GM18498 (cell line): Measurements from ENCODE around the gene NPAS3.

Source experiments
- ATAC-seq: cut with Tn5 transposase; IDR thresholded peaks from one replicate; pipeline ENCODE4 v1.9.1; 2021; ENCODE audit warnings: mild to moderate bottlenecking, moderate library complexity; ENCODE audit not compliant: unreplicated experiment

The NPAS3 gene

DNA sequence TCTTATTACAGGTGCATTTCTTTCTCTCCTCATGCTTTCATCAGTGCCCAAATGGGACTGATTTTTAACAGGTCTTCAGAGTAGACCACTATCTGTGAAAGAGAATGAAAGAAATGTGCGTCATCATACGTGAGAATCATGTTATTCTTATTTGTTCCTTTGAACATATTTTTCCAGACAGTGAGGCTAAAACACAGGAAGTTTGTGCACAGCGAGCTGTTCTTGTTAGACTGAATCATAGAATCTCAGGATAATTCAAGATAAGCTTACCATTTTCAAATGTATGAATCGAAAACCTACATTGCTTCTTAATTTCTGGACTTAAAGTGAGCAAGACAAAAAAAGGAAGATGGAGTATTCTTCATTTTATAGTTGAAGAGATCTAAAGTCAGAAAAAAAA is 629.1 kb downstream of the NPAS3 start:
- ATAC-seq: no peak

DNA sequence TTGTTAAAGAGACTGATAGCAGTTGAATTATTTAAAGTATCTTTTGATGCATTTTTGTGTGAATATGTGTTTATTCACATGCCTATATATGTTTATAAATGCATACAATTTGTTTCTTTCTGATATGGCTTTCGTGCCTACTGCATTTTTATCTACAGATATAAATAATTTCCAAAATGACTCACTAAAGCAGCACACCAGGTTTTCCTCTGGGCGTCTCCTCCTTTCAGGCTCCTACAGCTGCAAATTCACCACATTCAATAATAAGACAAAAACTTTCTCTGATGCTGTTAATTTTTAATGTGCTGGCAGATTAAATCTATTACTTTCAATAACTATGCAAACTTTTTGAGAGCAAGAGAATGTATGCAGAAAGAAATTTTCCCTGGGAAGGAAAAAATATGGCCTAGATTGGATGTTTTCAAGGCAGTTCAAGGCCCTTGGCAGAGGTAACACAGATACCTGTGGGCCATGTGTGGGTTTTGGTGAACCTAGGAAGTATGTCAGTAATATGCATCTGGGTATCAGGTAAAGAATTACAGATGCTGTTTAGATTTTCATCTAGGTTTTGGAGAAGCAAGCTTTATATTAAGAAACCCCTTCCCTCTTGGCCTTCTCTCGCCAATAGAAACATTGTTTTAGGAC is 630.4 kb downstream of the NPAS3 start:
- ATAC-seq: no peak

DNA sequence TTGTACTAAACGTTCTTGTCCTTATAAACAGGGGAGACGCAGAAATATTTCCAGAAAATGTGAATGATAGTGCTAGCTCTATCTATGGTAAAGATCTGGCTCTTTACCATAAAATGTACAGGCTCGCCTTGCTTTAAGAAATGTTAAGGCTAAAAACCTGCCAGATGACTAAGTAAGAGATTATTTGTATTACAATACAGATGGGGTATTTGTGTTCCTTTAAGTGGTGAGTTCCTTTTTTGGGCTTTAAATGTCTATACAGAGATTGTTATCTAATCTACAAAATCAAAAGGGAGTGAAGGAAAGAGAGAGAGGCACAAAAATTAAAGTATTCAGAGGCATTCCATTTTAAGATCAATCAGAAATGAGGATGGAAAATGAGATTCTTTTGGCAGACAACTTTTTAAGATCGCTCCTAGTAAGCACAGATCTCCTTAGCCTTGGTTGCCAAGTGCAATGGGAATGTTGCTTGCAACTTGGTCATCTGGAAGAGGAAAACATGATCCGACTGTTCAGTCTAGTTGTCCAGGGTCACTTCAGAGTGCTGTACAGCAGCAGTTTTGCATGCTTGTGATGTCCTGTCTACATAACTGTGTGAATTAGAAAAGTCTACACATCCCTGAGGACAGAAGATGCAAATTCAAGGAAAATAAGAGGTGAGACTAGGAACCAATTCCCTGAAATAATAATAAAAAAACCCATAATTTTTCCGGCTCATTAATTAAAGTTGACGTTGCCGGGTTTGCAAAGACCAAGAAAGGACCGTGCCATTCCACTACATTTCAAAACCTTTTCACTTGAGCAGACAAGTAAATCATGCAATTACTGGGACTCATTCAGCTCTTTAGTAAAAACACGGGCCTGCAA is 631.4 kb downstream of the NPAS3 start:
- ATAC-seq: no peak

GRCh38 chr14:33570694-33571310 is 632.1 kb downstream of the NPAS3 start:
- ATAC-seq: no peak

DNA sequence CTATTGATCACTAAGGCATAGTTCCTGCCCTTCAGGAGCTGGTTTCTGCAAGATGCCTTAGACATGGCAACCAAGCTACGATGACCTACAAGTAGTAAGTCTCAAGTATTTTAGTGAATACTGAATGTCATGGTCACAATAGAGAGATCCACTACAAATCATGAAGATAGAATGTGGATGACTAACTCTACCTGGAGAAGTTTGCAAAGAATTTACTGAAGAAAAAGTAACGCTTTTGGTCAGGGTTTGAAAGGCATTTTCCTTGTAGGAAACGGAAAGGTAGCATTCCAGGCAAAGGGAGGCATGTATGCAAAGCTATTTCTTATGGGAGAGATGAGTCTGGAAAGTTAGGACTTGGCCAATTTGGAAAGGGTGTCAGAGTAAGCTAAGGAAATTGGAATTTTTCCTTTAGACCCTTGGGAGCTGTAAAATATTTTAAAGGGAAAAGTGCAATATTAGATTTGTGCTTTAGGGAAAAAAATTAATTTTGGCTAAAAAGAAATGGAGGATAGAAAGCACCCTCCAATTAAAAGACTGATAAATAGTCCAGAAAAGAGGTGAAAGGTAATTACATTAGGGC is 634.7 kb downstream of the NPAS3 start:
- no peak for ATAC-seq

DNA sequence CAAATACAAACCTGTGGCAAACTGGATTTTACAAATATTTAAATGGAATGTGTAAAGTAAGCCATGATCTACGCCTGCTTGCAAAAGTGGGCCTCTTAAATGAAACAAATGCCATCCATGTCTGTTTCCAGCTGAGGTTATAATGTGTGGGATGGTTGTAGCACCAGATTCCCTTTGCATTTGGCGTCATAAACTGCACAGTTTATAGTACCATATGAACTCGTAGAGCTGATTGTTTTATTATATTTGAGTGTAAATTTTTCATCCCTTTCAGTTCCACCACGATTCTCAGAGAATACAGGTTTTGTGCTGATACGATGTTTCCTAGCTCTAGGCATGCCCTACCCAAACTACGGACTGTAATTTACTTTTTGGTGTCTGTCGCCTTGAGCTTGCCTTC is 637.3 kb downstream of the NPAS3 start:
- no peak for ATAC-seq

GRCh38 chr14:33578461-33579216 is 640.0 kb downstream of the NPAS3 start:
- no peak for ATAC-seq

- ATAC-seq: no peak
Measured at GRCh38 chr14:33580231-33580749, 641.6 kb downstream of the NPAS3 start.

DNA sequence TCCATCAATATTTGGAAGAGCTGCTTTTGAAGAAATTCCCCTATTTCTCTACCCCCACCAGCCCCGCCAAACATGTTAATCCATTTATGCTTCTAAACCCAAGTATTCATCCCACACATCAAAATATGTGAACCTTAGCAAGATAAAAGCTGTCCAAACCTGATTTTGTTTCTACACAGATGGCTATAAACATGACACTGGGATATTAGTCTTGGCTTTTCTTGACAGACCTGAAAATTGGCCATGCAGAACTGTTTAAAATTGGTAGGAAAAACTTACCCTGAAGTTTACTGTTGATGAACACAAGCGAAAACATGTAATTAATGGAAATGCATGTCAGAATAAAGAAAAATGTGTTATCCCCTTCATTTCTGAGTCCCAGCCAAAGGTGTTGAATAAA is 642.2 kb downstream of the NPAS3 start:
- no peak for ATAC-seq

GRCh38 chr14:33584697-33585096 is 646.0 kb downstream of the NPAS3 start:
- ATAC-seq: no peak

DNA sequence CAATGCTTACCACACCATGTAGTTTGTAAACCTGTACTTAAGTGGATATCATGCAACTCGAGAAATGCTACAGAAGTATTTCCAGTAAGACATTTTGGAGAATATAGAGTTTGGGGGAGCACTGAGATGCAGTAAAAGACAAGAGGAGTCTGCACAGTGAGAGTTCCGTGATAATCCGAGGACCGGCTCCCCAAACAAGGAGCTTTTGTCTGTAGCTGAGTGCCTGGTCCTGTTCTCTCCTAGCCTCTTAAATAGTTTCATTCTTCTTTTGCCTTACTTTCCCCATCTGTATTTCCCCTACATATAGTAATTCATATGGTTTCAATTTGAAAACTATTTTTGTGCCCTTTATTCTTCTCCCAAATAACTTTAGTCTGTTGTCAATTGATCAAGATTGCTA is 648.1 kb downstream of the NPAS3 start:
- ATAC-seq: no peak

DNA sequence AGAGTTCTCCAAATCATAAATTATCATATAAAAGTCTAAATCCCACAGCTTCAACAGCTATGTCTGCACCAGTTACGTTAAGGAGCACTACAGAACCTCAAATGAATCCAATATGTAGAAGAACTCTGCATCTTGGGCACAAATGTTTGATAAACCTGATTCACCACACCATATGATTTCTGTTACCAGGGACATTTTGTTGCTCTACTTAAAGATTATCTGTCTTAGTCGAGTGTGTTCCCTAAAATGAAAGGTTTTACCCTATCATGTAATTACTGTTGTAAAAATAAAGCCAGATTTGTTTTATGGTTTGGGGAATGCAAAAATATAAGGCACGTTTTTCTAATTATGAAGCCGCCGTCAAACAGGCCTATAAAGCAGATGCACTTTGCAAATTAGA is 649.1 kb downstream of the NPAS3 start:
- ATAC-seq: no peak

- ATAC-seq: no peak
Measured at GRCh38 chr14:33588771-33589170, 650.1 kb downstream of the NPAS3 start.

GRCh38 chr14:33589334-33589733 is 650.7 kb downstream of the NPAS3 start:
- ATAC-seq: no peak

- ATAC-seq: no peak
Measured at GRCh38 chr14:33590891-33591630, 652.4 kb downstream of the NPAS3 start.

- no peak for ATAC-seq
Measured at GRCh38 chr14:33592297-33592696, 653.6 kb downstream of the NPAS3 start.

DNA sequence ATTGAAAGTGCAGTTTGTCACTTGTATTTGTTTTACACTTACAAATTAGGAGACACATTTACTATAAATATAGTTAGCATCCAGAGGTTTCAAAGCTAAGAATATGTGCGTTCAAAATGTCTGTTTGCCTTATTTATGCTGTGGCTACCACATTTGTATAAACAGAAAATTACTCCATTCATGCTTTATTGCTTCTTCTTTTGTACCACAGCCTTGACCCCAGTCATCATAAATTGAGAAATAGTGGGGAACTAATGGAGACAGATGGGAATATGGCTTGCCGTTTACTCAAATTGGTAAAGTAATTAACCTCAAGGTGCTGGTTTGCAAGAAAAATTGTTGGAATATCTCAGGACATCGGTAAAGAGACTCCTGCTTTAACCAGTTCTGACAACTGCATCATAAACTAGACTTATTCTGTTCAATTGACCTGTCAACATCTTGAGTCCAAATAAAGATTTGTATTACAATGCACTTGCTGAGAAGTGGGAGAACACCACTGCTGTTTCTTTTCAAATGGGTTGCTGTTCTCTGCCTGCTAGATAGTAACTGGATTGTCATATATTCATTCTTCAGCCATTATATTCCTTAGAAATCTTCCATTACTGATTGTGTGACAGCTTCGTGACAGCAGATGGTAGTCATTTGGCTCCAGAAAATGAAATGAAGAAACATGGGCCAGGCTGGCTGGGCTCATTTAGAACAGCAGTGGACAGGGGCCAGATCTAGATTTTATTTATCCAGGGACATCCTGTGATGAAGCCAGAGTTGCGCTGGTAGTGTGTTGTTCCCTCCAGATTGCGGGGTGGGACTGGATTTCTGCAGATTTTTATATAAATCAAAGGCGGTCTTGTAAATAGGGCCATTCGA is 657.8 kb downstream of the NPAS3 start:
- ATAC-seq: no peak

DNA sequence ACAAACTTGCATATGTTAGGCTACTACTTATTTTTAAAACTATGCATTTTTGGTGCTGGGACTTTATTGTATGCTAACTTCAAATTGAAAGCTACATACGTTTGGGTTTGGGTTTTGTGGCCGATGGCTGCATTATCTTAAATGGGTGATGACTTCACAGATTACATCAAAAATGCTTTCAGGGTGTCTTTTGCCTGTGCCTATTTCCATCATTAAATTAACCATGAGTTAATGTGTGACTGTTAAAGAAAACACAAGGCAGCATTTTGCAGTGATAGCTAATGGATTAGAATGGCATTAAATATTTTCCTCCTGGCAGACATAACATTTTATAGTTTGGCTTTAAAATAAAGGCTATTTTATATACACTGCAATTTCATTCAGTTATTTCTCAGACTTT is 659.9 kb downstream of the NPAS3 start:
- ATAC-seq: no peak

DNA sequence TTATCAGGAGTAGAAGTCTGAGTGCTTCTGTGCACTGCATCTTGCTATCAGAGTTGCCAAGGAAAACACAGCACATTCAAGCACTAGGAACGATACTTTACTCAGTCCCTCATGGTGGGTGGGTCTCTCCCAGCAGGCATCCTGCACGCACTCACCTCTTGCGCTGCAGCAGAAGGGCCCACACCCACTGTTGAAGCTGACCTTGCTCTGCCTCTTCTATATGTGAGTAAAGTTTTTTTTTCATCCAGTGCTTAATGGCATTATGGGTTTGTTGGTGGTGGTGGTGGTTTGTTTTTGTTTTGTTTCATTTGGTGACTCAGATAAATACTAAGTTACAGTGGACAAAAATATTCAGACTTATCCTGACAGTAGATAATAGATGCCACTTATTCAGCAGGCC is 663.7 kb downstream of the NPAS3 start:
- no peak for ATAC-seq
